ENCODE data around the gene TMEM183A. TPM values are rescaled to one million over a fixed set of nuclear protein-coding genes. Genes with fewer than 3 reads are reported as not detected.
A peak's percentile ranks its signal among the peaks of the same experiment; 100 is the strongest.
"Not testable (repeated sequence)": the region's sequence is repeated elsewhere in the genome, so short reads cannot be mapped to it uniquely, and the experiment has no call there.

The TMEM183A gene
- polyA plus RNA-seq, 1 donor = 34.3 TPM

GRCh38 chr1:202987255-202987654 is 19.9 kb upstream of the TMEM183A start:
- DNase-seq (ENCODE audit: low read depth) = no peak

- no peak for DNase-seq (ENCODE audit: low read depth)
Observed at GRCh38 chr1:202987922-202988583, 19.1 kb upstream of the TMEM183A start.

- no peak for DNase-seq (ENCODE audit: low read depth)
Observed at GRCh38 chr1:202989879-202990278, 17.3 kb upstream of the TMEM183A start.

- no peak for DNase-seq (ENCODE audit: low read depth)
Observed at GRCh38 chr1:202991112-202991511, 16.1 kb upstream of the TMEM183A start.

- no peak for DNase-seq (ENCODE audit: low read depth)
Observed at GRCh38 chr1:202994756-202995155, 12.4 kb upstream of the TMEM183A start.

- peak; percentile 26 for DNase-seq (ENCODE audit: low read depth)
Observed at GRCh38 chr1:202998836-202999750, 8.1 kb upstream of the TMEM183A start.

- no peak for DNase-seq (ENCODE audit: low read depth)
Observed at GRCh38 chr1:203000217-203000944, 6.8 kb upstream of the TMEM183A start.

- no peak for DNase-seq (ENCODE audit: low read depth)
Observed at GRCh38 chr1:203001986-203002385, 5.2 kb upstream of the TMEM183A start.

GRCh38 chr1:203002951-203003350 is 4.2 kb upstream of the TMEM183A start:
- no peak for DNase-seq (ENCODE audit: low read depth)

- not testable (repeated sequence) for DNase-seq (ENCODE audit: low read depth)
Observed at GRCh38 chr1:203005395-203006142, 1.6 kb upstream of the TMEM183A start.

- DNase-seq (ENCODE audit: low read depth) = no peak
Observed at GRCh38 chr1:203009185-203009584, 2.0 kb downstream of the TMEM183A start.

GRCh38 chr1:203011582-203011981 is 4.4 kb downstream of the TMEM183A start:
- no peak for DNase-seq (ENCODE audit: low read depth)

GRCh38 chr1:203017061-203017460 is 9.9 kb downstream of the TMEM183A start:
- DNase-seq (ENCODE audit: low read depth) = no peak

- DNase-seq (ENCODE audit: low read depth) = no peak
Observed at GRCh38 chr1:203017692-203018091, 10.5 kb downstream of the TMEM183A start.

- not testable (repeated sequence) for DNase-seq (ENCODE audit: low read depth)
Observed at GRCh38 chr1:203022855-203023254, 15.7 kb downstream of the TMEM183A start.

GRCh38 chr1:203025686-203026030 is 18.5 kb downstream of the TMEM183A start:
- no peak for DNase-seq (ENCODE audit: low read depth)

- peak; percentile 48 for DNase-seq (ENCODE audit: low read depth)
Observed at GRCh38 chr1:203026031-203026665, 19.0 kb downstream of the TMEM183A start, which contains the start of gene PPFIA4. Gene PPFIA4 (plus strand): TSS chr1:203026491. CDS start chr1:203039009, 12,518 bp downstream.

GRCh38 chr1:203026666-203027663 is 19.8 kb downstream of the TMEM183A start:
- DNase-seq (ENCODE audit: low read depth) = no peak

GRCh38 chr1:203028067-203028783 is 21.1 kb downstream of the TMEM183A start:
- DNase-seq (ENCODE audit: low read depth) = no peak
